Fibroblast of lung (primary cell): Measurements from ENCODE around the gene APOBR. TPM values are rescaled to one million over a fixed set of nuclear protein-coding genes. Genes with fewer than 3 reads are reported as not detected.
"Not testable (repeated sequence)": the region's sequence is repeated elsewhere in the genome, so short reads cannot be mapped to it uniquely, and the experiment has no call there.

ENCODE experiments used
- DNase-seq, 2 donors: peaks; one replicate each; pipeline versions ENCODE4 v3.0.0 to v3.0.0-alpha.2; 2010; ENCODE audit warnings: low read depth in 2 of 2
- H2AFZ ChIP-seq: 2 replicates; pipeline ENCODE4 v1.5.1; 2012; ENCODE audit warnings: low read length, control low read depth, inconsistent platforms
- H3K27ac ChIP-seq: 2 replicates; pipeline ENCODE4 v1.5.1; 2011; ENCODE audit warnings: low read length, control low read depth; ENCODE audit not compliant: insufficient read depth
- H3K27me3 ChIP-seq: 2 replicates; pipeline ENCODE4 v1.5.1; 2011; ENCODE audit warnings: mild to moderate bottlenecking, low read length; ENCODE audit not compliant: control insufficient read depth, insufficient read depth
- H3K36me3 ChIP-seq: 2 replicates; pipeline ENCODE4 v1.5.1; 2011; ENCODE audit warnings: low read length; ENCODE audit not compliant: control insufficient read depth, insufficient read depth
- H3K4me1 ChIP-seq: 2 replicates; pipeline ENCODE4 v1.5.1; 2011; ENCODE audit warnings: low read length; ENCODE audit not compliant: control insufficient read depth, insufficient read depth; ENCODE audit errors: extremely low read depth
- H3K4me2 ChIP-seq: 2 replicates; pipeline ENCODE4 v1.5.1; 2011; ENCODE audit warnings: low read length, control low read depth; ENCODE audit not compliant: insufficient read depth; ENCODE audit errors: extremely low read depth
- H3K4me3 ChIP-seq, 4 experiments: fragments of 200-600 bp in 1 of 4; sonication (generic) in 1 of 4; replicated peaks in 1 of 4; 2 replicates each; pipeline ENCODE4 v1.5.1; 2011 to 2016; ENCODE audit warnings: low read length in 4 of 4, low read depth in 3 of 4, mild to moderate bottlenecking in 3 of 4, control low read depth in 2 of 4, inconsistent platforms in 1 of 4, mixed read lengths in 1 of 4; ENCODE audit not compliant: insufficient read depth in 1 of 4; ENCODE audit errors: control extremely low read depth in 1 of 4
- H3K79me2 ChIP-seq: 2 replicates; pipeline ENCODE4 v1.5.1; 2012; ENCODE audit warnings: mild to moderate bottlenecking, low read length, inconsistent platforms; ENCODE audit not compliant: control insufficient read depth, insufficient read depth
- H3K9ac ChIP-seq: 2 replicates; pipeline ENCODE4 v1.5.1; 2011; ENCODE audit warnings: mild to moderate bottlenecking, low read length, control low read depth; ENCODE audit not compliant: insufficient read depth
- H3K9me3 ChIP-seq: 2 replicates; pipeline ENCODE4 v1.5.1; 2012; ENCODE audit warnings: low read depth, low read length; ENCODE audit not compliant: control insufficient read depth, insufficient read depth
- H4K20me1 ChIP-seq: 2 replicates; pipeline ENCODE4 v1.5.1; 2011; ENCODE audit warnings: low read length; ENCODE audit not compliant: control insufficient read depth, insufficient read depth; ENCODE audit errors: extremely low read depth
- EZH2 ChIP-seq: IDR thresholded peaks from 2 replicates; pipeline ENCODE4 v1.5.1; 2012; ENCODE audit warnings: low read length, control low read depth, mild to moderate bottlenecking; ENCODE audit errors: missing control alignments
- polyA minus RNA-seq: library from RNA; depleted of rRNA, polyadenylated mRNA; stranded (reverse); fragments of >200 nt; gene quantifications from 2 replicates; pipeline ENCODE4 v1.2.3, GENCODE V29; 2011; ENCODE audit warnings: low replicate concordance
- polyA plus RNA-seq, 2 donors: library from polyadenylated mRNA; depleted of rRNA in 1 of 2; stranded (reverse) in 1 of 2; unstranded in 1 of 2; fragments of >200 nt; gene quantifications; 2 replicates each; pipeline ENCODE4 v1.2.1, GENCODE V29; 2011 to 2012; ENCODE audit warnings: missing spikeins in 1 of 2
- total RNA-seq: library from RNA; depleted of rRNA; stranded (reverse); fragments of >200 nt; gene quantifications from 2 replicates; pipeline ENCODE4 v1.2.1, GENCODE V29; 2014
- TF ChIP-seq, protein P1 (sequence below), 2 donors: IDR thresholded peaks in 1 of 2; conservative IDR thresholded peaks in 1 of 2; 1 replicate in 1 of 2; 2 replicates in 1 of 2; pipeline ENCODE4 v1.5.1; 2011 to 2012; ENCODE audit warnings: low read length in 2 of 2, control low read depth in 1 of 2, inconsistent platforms in 1 of 2, low read depth in 1 of 2, mild to moderate bottlenecking in 1 of 2

APOBR gene, protein sequence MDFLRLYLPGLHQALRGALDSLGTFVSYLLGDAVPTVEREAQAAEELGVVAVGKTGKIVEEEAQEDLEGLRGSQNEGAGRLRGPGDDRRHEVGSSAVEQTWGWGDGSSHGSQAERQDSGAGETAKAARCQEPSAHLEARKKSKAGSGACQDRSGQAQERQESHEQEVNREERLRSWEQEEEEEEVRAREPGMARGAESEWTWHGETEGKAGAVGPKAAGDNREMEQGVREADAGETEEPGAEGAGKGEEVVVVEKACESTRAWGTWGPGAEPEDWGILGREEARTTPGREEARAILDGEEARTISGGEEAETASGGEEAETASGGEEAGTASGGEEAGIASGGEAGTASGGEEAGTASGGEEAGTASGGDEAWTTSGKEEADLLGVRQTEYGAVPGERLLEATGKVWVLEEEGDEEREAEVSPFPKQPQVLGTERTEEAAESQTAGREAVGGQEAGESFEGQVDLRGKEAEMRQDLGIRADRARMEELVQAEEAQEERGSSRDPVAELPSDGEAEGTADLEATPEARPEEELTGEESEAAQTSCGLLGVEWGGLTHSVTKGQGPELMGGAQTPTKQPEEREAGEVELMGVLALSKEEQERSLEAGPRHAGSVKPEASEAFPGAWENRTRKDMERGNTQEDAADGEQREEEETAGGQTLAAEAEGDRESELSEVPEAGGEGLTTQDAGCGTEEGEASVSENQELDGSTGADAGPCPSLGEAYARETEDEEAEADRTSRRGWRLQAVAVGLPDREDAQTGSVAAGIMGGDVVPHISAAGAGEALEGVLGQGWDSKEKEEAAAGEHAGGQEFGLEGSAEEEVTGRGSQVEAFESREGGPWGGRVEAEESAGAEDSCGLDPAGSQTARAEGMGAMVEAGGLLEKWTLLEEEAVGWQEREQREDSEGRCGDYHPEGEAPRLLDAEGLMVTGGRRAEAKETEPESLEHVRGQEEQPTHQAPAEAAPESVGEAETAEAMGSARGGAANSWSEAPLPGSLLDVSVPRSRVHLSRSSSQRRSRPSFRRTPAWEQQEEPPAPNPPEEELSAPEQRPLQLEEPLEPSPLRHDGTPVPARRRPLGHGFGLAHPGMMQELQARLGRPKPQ
- total RNA-seq (under 0.01 TPM in 1 of 2 replicates, not detected in the other), polyA plus RNA-seq (not detected in 2 replicates), polyA minus RNA-seq (not detected in 2 replicates)
- polyA plus RNA-seq (2012): not detected in 2 replicates

DNA sequence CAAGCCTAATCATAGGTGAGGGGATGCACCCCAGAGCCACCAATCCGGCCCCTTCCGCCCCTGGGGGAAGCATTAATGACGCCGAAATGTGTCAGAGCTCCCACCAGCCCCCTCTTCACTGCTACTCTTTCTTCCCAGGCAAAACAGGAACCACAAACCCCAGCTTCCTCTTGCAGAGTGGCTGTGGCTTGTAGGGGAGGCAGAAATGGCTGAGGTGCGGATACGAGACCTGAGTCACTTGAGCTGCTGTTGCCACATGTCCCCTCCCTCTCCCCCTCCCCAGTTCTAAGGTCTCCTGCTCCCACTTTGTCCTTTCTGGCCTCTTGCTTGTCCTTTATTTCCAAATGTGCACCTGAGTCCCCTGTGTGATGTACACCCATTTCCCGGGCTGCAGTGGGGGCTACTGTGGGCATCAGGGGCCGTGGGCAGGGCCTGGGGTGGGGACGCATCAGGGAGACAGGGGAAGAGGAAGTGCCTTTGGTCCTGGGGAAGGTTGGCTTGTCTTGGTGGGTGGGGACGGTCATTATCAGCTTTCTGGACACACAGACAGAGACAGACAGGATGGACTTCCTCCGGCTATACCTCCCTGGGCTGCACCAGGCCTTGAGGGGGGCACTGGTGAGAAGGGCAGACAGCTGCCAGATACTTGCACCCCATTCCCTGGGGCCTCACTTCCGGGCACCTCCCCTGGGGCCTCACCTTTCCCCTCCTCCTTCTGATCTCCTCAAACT lies at the start of gene APOBR:
APOBR (plus strand) TSS at position 523 of the 731 bp plus-strand sequence; CDS start at position 562, 39 bp downstream.
- TF ChIP-seq, protein P1, sequence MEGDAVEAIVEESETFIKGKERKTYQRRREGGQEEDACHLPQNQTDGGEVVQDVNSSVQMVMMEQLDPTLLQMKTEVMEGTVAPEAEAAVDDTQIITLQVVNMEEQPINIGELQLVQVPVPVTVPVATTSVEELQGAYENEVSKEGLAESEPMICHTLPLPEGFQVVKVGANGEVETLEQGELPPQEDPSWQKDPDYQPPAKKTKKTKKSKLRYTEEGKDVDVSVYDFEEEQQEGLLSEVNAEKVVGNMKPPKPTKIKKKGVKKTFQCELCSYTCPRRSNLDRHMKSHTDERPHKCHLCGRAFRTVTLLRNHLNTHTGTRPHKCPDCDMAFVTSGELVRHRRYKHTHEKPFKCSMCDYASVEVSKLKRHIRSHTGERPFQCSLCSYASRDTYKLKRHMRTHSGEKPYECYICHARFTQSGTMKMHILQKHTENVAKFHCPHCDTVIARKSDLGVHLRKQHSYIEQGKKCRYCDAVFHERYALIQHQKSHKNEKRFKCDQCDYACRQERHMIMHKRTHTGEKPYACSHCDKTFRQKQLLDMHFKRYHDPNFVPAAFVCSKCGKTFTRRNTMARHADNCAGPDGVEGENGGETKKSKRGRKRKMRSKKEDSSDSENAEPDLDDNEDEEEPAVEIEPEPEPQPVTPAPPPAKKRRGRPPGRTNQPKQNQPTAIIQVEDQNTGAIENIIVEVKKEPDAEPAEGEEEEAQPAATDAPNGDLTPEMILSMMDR (conservative IDR thresholded peaks at IDR 0.05 in 1 of 2, IDR thresholded peaks at IDR 0.05 in 1 of 2; ENCODE audit: low read depth in 1 of 2, low read length in 2 of 2): no peak
- TF ChIP-seq EZH2: no peak
- peaks cover 2% of the 10 kb centered on the region for H3K27me3 ChIP-seq
- H3K9ac ChIP-seq: no peak within 1 kb of the TSS
- H4K20me1 ChIP-seq: no peaks in the 10 kb centered on the region
- H3K9me3 ChIP-seq: no peaks in the 10 kb centered on the region
- no peak within 1 kb of the TSS for H3K4me3 ChIP-seq
- H3K36me3 ChIP-seq: peaks cover 1% of the 10 kb centered on the region
- no peak within 1 kb of the TSS for H3K27ac ChIP-seq
- no peaks in the 10 kb centered on the region for H3K4me1 ChIP-seq
- H3K79me2 ChIP-seq: peaks cover 3% of the 10 kb centered on the region
- DNase-seq: no peak
- no peak within 1 kb of the TSS for H2AFZ ChIP-seq
- H3K4me2 ChIP-seq: no peak within 1 kb of the TSS

DNA sequence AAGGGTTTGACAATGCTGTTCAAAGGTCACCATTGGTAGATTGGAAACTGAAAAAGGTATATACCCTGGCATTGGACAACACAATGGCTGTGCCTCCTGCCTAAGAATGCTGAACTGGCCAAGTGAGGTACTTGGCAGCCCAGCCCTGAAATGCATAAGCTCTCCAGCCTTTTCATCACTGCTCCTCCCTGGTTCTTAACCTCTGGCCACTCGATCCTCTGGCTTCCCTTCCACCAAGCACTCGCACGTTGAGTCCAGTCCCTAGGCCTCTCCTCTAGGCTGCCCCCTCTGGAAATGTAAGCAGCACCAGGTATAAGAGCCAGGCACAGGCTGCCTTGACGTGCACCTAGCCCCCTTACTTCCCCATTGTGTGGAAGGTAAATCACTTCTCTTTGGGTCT lies 48.1 kb upstream of the APOBR start:
- H3K27me3 ChIP-seq, H3K36me3 ChIP-seq, DNase-seq, H3K9me3 ChIP-seq, H3K4me2 ChIP-seq, H3K9ac ChIP-seq, H3K4me3 ChIP-seq, H3K79me2 ChIP-seq, H2AFZ ChIP-seq, H4K20me1 ChIP-seq, H3K27ac ChIP-seq, H3K4me1 ChIP-seq: not testable (repeated sequence)

DNA sequence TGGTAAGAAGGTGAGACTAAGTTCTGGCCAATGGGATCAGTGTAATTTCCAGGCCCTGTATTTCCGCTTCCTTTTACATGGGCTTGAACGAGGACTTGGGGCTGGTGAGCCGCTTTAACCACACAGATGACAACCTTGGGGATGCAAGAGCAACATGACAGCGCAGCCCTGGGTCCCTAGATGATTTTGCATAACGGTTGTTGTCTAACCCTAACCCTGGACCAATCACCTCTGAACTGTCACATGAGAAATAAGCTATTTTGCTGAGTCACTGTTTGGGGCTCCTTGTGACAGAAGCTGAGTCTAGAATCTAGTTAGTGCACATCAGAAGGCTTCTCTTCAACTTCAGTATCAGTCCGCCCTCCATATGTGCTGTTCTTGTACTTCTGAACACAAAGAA lies 47.4 kb upstream of the APOBR start:
- not testable (repeated sequence) for H3K4me1 ChIP-seq, H3K27ac ChIP-seq, H3K4me3 ChIP-seq, DNase-seq, H3K9ac ChIP-seq, H3K79me2 ChIP-seq, H4K20me1 ChIP-seq, H3K9me3 ChIP-seq, H3K36me3 ChIP-seq, H3K4me2 ChIP-seq, H3K27me3 ChIP-seq, H2AFZ ChIP-seq
